ENCODE measurements around the gene TSPEAR.

- TF ChIP-seq CTCF (IDR thresholded peaks at IDR 0.05), result no peak
- no peak for TF ChIP-seq EZH2 (IDR thresholded peaks at IDR 0.05; ENCODE audit: borderline replicate concordance, insufficient read depth, low read depth, low read length, poor library complexity, severe bottlenecking)
Observed at GRCh38 chr21:44602463-44602850, 108.9 kb downstream of the TSPEAR start.

All from B cell (primary cell).